K562 (cell line): Measurements from ENCODE around the gene SLC6A9. TPM values are rescaled to one million over a fixed set of nuclear protein-coding genes. Genes with fewer than 3 reads are reported as not detected.

Experiments used
- CREB3L1 ChIP-seq: fragments of 450-650 bp; IDR thresholded peaks from 2 replicates; pipeline ENCODE4 v1.6.1; 2014; ENCODE audit warnings: low read depth, mild to moderate bottlenecking, moderate library complexity, borderline replicate concordance
- EGR1 ChIP-seq: fragments of 450-650 bp; conservative IDR thresholded peaks from 2 replicates; pipeline ENCODE4 v1.6.1; 2017; ENCODE audit warnings: mild to moderate bottlenecking
- HINFP ChIP-seq: fragments of 450-650 bp; conservative IDR thresholded peaks from 2 replicates; pipeline ENCODE4 v1.6.1; 2016; ENCODE audit warnings: missing genetic modification characterization, low read depth, mild to moderate bottlenecking, control low read depth, missing compliant biosample characterization
- IRF9 ChIP-seq: fragments of 450-650 bp; IDR thresholded peaks from 2 replicates; pipeline ENCODE4 v1.6.1; 2016; ENCODE audit warnings: missing biosample characterization, missing genetic modification characterization
- KLF13 ChIP-seq: fragments of 450-650 bp; IDR thresholded peaks from 2 replicates; pipeline ENCODE4 v1.6.1; 2016; ENCODE audit warnings: missing genetic modification characterization, low read depth, mild to moderate bottlenecking, missing compliant biosample characterization, moderate library complexity, borderline replicate concordance
- LEF1 ChIP-seq: fragments of 450-650 bp; IDR thresholded peaks from 2 replicates; pipeline ENCODE4 v1.6.1; 2016; ENCODE audit warnings: mild to moderate bottlenecking
- MXD1 ChIP-seq: fragments of 250-450 bp; sonication (Bioruptor Pico); IDR thresholded peaks from 2 replicates; pipeline ENCODE4 v1.8.0; 2021; ENCODE audit warnings: borderline replicate concordance, mild to moderate bottlenecking, moderate library complexity; ENCODE audit not compliant: poor library complexity, severe bottlenecking
- PTBP1 ChIP-seq: fragments of 200-400 bp; formaldehyde crosslinking; IDR thresholded peaks from 2 replicates; pipeline ENCODE4 v1.6.1; 2017; ENCODE audit warnings: low read depth, low read length
- RBM34 ChIP-seq: fragments of 200-400 bp; formaldehyde crosslinking; IDR thresholded peaks from 2 replicates; pipeline ENCODE4 v1.6.1; 2018; ENCODE audit warnings: low read length, borderline replicate concordance; ENCODE audit not compliant: insufficient read depth
- RREB1 ChIP-seq: fragments of 250-450 bp; sonication (Bioruptor Pico); IDR thresholded peaks from 2 replicates; pipeline ENCODE4 v1.4.0; 2020
- SP2 ChIP-seq: IDR thresholded peaks from 2 replicates; pipeline ENCODE4 v1.6.1; 2011; ENCODE audit warnings: mild to moderate bottlenecking, low read depth, low read length, moderate library complexity; ENCODE audit not compliant: poor library complexity, severe bottlenecking; ENCODE audit errors: extremely low read depth
- SREBF2 ChIP-seq: sonication (generic); formaldehyde crosslinking; IDR thresholded peaks from 2 replicates; pipeline ENCODE4 v1.4.0; 2020; ENCODE audit warnings: mild to moderate bottlenecking, missing genetic modification reagents
- TRIM24 ChIP-seq, 2 experiments: fragments of 450-650 bp; IDR thresholded peaks; 2 replicates each; pipeline ENCODE4 v1.6.1; 2016
- XRCC3 ChIP-seq: fragments of 450-650 bp; IDR thresholded peaks from 2 replicates; pipeline ENCODE4 v1.6.1; 2017; ENCODE audit warnings: mild to moderate bottlenecking, moderate library complexity
- ZNF444 ChIP-seq: fragments of 250-450 bp; sonication (Bioruptor Pico); IDR thresholded peaks from 2 replicates; pipeline ENCODE4 v1.4.0; 2020; ENCODE audit warnings: mild to moderate bottlenecking, moderate library complexity
- ZNF766 ChIP-seq: fragments of 200-800 bp; sonication (Bioruptor generic); conservative IDR thresholded peaks from 2 replicates; pipeline ENCODE4 v1.6.1; 2016; ENCODE audit warnings: missing genetic modification characterization, missing compliant biosample characterization
- polyA plus RNA-seq, 8 experiments: library from polyadenylated mRNA; depleted of rRNA in 4 of 8; stranded (reverse) in 5 of 8; unstranded in 3 of 8; fragments of >200 nt; fragmentation: Nextera tagmentation in 2 of 8; fragmentation: Illumina TruSeq in 1 of 8; extraction: Ambion mirVana in 2 of 8; extraction: Trizol in 1 of 8; gene quantifications; 2 replicates each; pipeline versions ENCODE4 v1.2.1 to v1.2.3, GENCODE V29; 2011 to 2014; ENCODE audit warnings: inconsistent platforms in 1 of 8, missing spikeins in 1 of 8
- total RNA-seq, 7 experiments: library from RNA; depleted of rRNA in 6 of 7; stranded (reverse); fragments of >200 nt in 6 of 7; fragmentation: Illumina TruSeq in 2 of 7; extraction: Trizol in 2 of 7; gene quantifications; 2 replicates each; pipeline versions ENCODE4 v1.2.1 to v1.2.3, GENCODE V29; 2011 to 2021; ENCODE audit warnings: low replicate concordance in 1 of 7

SLC6A9 gene
- total and polyA plus RNA-seq, 9 of the 15 experiments (the other 6 are each of a cell fraction or from before 2014, with no cell fraction given): 0.17 to 18.7 (median 2.9) TPM

GRCh38 chr1:43991476-43992231, 39.6 kb downstream of the SLC6A9 start, which contains the start of gene CCDC24 (continued):
- 0 out of 2 replicates have a peak, but pooled peaks have one; percentile 38 for TF ChIP-seq RREB1 (CRISPR knock-in tag)
- no peak for TF ChIP-seq ZNF444
- no peak for TF ChIP-seq SP2
- 0 out of 2 replicates have a peak, but pooled peaks have one; percentile 3 for TF ChIP-seq ZNF766
- TF ChIP-seq PTBP1: 0 out of 2 replicates have a peak, but pooled peaks have one; percentile 44
- no peak for TF ChIP-seq IRF9 (tag)
- TF ChIP-seq SREBF2: 0 out of 2 replicates have a peak, but pooled peaks have one; percentile 48
- TF ChIP-seq CREB3L1: no peak
- peak; percentile 26 for TF ChIP-seq MXD1
- TF ChIP-seq XRCC3: no peak
- TF ChIP-seq KLF13 (tag): peak; percentile 66; the same call in 1 of the 2 replicates
- TF ChIP-seq EGR1: 0 out of 2 replicates have a peak, but pooled peaks have one; percentile 14
- no peak for TF ChIP-seq RBM34
- no peak for TF ChIP-seq TRIM24 (IDR thresholded peaks at IDR 0.05)
- TF ChIP-seq LEF1: peak; percentile 58; the same call in 1 of the 2 replicates
- no peak for TF ChIP-seq HINFP (tag)
